HEK293 (cell line): Measurements from ENCODE around the gene DDR1.

ENCODE experiments used
- ZNF660 ChIP-seq: fragments of 450-650 bp; IDR thresholded peaks from 2 replicates; pipeline ENCODE4 v1.5.1; 2018; ENCODE audit warnings: missing biosample characterization, mild to moderate bottlenecking, missing genetic modification characterization
- ZSCAN23 ChIP-seq: fragments of 450-650 bp; formaldehyde crosslinking; IDR thresholded peaks from 2 replicates; pipeline ENCODE4 v1.5.1; 2016; ENCODE audit warnings: missing biosample characterization, missing genetic modification characterization
- TF ChIP-seq, protein P1 (sequence below): fragments of 450-650 bp; formaldehyde crosslinking; IDR thresholded peaks from 2 replicates; pipeline ENCODE4 v1.5.1; 2016; ENCODE audit warnings: missing biosample characterization, missing genetic modification characterization

DNA sequence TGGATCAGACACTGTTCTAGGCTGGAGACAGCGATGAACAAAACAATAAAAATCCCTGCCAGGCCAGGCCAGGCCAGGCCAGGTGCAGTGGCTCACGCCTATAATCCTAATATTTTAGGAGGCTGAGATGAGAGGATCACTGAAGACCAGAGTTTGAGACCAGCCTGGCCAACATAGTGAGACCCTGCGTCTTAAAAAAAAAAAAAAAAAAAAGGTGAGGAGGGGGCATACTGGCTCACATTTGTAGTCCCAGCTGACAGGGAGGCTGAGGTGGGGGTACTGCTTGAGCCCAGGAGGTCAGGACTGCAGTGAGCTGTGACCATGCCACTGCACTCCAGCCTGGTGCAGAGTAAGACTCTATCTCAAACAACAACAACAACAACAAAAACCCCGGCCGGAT, 61.0 kb downstream of the DDR1 start:
- no peak for TF ChIP-seq ZNF660
- TF ChIP-seq, protein P1, sequence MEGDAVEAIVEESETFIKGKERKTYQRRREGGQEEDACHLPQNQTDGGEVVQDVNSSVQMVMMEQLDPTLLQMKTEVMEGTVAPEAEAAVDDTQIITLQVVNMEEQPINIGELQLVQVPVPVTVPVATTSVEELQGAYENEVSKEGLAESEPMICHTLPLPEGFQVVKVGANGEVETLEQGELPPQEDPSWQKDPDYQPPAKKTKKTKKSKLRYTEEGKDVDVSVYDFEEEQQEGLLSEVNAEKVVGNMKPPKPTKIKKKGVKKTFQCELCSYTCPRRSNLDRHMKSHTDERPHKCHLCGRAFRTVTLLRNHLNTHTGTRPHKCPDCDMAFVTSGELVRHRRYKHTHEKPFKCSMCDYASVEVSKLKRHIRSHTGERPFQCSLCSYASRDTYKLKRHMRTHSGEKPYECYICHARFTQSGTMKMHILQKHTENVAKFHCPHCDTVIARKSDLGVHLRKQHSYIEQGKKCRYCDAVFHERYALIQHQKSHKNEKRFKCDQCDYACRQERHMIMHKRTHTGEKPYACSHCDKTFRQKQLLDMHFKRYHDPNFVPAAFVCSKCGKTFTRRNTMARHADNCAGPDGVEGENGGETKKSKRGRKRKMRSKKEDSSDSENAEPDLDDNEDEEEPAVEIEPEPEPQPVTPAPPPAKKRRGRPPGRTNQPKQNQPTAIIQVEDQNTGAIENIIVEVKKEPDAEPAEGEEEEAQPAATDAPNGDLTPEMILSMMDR (tag by site-specific recombination): no peak
- TF ChIP-seq ZSCAN23 (tag by site-specific recombination): no peak
